Neural crest cell (in vitro differentiated cells): ENCODE results near the gene ZSCAN4. TPM values are rescaled to one million over a fixed set of nuclear protein-coding genes. Genes with fewer than 3 reads are reported as not detected.

Source experiments
- DNase-seq: peaks from one replicate; pipeline ENCODE4 v3.0.0; 2021; ENCODE audit warnings: low read depth, mixed read lengths, low spot score
- H3K27ac Mint-ChIP-seq: one replicate; pipeline ENCODE4 v1.8.0; 2021; ENCODE audit warnings: mild to moderate bottlenecking, mixed read lengths; ENCODE audit not compliant: unreplicated experiment
- H3K27me3 Mint-ChIP-seq: 2 replicates; pipeline ENCODE4 v1.8.0; 2021; ENCODE audit warnings: low read depth, mild to moderate bottlenecking, mixed read lengths
- H3K36me3 Mint-ChIP-seq: 2 replicates; pipeline ENCODE4 v1.8.0; 2021; ENCODE audit warnings: low read depth, mild to moderate bottlenecking, mixed read lengths
- H3K4me1 Mint-ChIP-seq: 2 replicates; pipeline ENCODE4 v1.8.0; 2021; ENCODE audit warnings: mixed read lengths
- H3K4me3 Mint-ChIP-seq: one replicate; pipeline ENCODE4 v1.8.0; 2021; ENCODE audit warnings: mild to moderate bottlenecking, mixed read lengths
- H3K9me3 Mint-ChIP-seq: 2 replicates; pipeline ENCODE4 v1.8.0; 2021; ENCODE audit warnings: mixed read lengths
- total RNA-seq: library from RNA; stranded (reverse); gene quantifications from 2 replicates; pipeline ENCODE4 v1.2.1, GENCODE V29; 2021
- TF ChIP-seq, protein P1 (sequence below): fragments of 200-600 bp; sonication (generic); conservative IDR thresholded peaks from 2 replicates; pipeline ENCODE4 v1.5.0; 2021; ENCODE audit warnings: antibody characterized with exemption, mild to moderate bottlenecking

Gene ZSCAN4
- total RNA-seq, 1 donor from 2014 or later, result not detected

DNA sequence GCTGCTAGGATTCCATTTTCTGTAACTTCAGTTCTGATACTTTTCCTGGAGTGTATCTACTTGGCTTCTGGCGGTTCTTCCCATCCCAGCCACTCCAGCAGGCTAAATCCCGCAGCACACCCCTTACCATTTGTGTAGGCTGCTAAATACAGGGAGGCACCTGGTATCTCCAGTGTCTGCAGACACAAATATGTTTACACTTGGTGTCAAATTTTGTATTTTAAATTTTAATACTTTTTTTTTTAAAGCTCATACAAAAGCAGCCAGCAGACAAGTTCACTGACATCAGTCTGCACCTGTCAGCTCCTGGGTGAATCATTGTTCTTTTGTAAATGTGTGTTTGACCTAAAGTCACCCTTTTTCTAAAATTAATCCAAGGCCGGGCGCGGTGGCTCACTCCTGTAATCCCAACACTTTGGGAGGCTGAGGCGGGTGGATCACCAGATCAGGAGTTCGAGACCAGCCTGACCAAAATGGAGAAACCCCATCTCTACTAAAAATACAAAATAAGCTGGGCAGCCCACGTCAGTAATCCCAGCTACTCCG is 3.4 kb upstream of the ZSCAN4 start:
- H3K36me3 Mint-ChIP-seq, result no peaks in the 10 kb centered on the region
- peaks cover 8% of the 10 kb centered on the region for H3K4me1 Mint-ChIP-seq
- TF ChIP-seq, protein P1, sequence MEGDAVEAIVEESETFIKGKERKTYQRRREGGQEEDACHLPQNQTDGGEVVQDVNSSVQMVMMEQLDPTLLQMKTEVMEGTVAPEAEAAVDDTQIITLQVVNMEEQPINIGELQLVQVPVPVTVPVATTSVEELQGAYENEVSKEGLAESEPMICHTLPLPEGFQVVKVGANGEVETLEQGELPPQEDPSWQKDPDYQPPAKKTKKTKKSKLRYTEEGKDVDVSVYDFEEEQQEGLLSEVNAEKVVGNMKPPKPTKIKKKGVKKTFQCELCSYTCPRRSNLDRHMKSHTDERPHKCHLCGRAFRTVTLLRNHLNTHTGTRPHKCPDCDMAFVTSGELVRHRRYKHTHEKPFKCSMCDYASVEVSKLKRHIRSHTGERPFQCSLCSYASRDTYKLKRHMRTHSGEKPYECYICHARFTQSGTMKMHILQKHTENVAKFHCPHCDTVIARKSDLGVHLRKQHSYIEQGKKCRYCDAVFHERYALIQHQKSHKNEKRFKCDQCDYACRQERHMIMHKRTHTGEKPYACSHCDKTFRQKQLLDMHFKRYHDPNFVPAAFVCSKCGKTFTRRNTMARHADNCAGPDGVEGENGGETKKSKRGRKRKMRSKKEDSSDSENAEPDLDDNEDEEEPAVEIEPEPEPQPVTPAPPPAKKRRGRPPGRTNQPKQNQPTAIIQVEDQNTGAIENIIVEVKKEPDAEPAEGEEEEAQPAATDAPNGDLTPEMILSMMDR, result no peak
- H3K27ac Mint-ChIP-seq, result no peak overlapping the region
- H3K27me3 Mint-ChIP-seq, result peaks cover 29% of the 10 kb centered on the region
- DNase-seq, result no peak
- H3K4me3 Mint-ChIP-seq, result peak overlapping the region; percentile 79
- H3K9me3 Mint-ChIP-seq, result no peaks in the 10 kb centered on the region

DNA sequence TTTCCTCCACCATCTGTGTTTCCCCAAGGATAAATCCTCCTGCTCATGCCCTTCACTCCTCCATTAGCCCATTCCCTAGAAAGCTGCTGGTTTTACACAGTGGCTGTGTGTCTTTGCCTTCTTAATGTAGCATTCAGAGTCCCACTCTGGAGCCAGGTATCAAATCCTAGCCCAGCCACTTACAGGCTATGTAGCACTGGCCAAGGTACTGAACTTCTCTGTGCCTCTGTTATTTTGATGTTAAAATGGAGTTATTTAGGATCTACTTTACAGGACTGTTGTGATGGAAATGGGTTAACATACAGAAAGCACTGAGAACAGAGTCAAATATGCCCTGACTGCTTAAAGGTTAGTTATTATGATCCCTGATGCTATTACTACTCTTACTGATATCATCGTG is 1.5 kb upstream of the ZSCAN4 start:
- TF ChIP-seq, protein P1, result no peak
- no peaks in the 10 kb centered on the region for H3K9me3 Mint-ChIP-seq
- H3K27ac Mint-ChIP-seq, result no peak overlapping the region
- H3K4me1 Mint-ChIP-seq, result peaks cover 8% of the 10 kb centered on the region
- H3K27me3 Mint-ChIP-seq, result peaks cover 34% of the 10 kb centered on the region
- DNase-seq, result no peak
- H3K36me3 Mint-ChIP-seq, result no peaks in the 10 kb centered on the region
- peak overlapping the region; percentile 17 for H3K4me3 Mint-ChIP-seq

DNA sequence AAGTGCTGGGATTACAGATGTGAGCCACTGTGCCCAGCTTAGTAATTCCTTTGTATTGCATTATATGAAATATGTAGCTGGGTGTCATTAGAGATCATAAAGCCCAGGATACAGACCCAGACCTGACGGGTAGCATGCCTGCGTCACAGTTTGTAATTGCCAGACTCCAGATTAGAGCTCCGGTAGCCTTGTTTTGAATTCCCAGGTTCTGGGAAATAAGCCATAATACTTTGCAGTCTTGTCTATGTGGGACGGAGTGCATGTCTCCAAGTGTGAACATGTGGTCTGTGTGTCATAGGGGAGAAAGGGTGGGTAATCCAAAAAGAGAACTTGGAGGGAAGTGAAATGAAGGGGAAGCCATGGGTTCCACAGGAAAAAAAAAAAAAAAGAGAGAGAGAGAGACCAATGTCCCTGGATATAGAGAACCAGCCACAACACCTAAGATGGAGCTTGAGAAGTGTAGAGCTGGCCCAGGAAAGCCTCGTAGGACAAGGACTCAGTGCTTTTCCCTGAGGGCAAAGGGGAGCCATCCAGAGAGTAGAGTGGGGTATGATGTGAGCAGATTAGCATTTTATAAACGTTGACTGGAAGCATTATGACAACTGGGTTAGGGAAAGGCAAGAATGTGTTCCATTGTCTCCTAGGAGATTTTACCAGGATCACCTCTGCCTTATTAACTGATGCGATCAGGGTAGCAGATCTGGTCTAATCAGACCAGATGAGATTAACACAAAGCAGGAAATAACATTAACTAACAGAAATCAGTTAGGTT is 2.6 kb downstream of the ZSCAN4 start:
- Mint-ChIP-seq H3K9me3 (no peaks in the 10 kb centered on the region), H3K4me1 (no peaks in the 10 kb centered on the region), H3K4me3 (no peak overlapping the region), H3K27ac (no peak overlapping the region), H3K36me3 (no peaks in the 10 kb centered on the region), H3K27me3 (peaks cover 52% of the 10 kb centered on the region)
- TF ChIP-seq, protein P1, result no peak
- no peak for DNase-seq

DNA sequence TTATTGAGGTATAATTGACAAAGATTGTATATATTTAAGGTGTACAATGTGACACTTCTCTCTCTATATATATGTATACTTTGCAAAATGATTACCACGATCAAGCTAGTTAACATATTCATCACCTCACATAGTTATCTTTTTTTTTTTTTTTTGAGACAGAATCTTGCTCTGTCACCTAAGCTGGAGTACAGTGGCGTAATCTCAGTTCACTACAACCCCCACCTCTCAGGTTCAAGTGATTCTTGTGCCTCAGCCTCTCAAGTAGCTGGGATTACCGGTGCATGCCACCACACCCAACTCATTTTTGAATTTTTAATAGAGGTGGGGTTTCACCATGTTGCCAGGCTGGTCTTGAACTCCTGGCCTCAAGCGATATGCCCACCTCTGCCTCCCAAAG is 3.7 kb downstream of the ZSCAN4 start:
- no peak for DNase-seq
- Mint-ChIP-seq H3K27me3 (peaks cover 57% of the 10 kb centered on the region), H3K9me3 (no peaks in the 10 kb centered on the region), H3K4me1 (no peaks in the 10 kb centered on the region), H3K4me3 (no peak overlapping the region), H3K27ac (no peak overlapping the region), H3K36me3 (no peaks in the 10 kb centered on the region)
- TF ChIP-seq, protein P1, result no peak

DNA sequence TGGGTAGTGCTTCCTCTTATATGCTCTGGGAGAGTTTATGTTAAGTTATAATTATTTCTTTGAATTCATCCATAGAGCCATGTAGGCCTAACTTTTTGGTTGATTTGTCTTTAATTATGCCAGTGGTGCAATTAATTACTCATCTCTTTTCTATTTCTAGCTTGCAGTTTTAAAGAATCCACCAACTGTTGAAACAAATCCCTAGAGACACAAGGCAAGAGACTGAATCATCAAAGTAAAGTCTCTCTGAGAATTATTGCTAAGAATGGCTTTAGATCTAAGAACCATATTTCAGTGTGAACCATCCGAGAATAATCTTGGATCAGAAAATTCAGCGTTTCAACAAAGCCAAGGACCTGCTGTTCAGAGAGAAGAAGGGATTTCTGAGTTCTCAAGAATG is 7.1 kb downstream of the ZSCAN4 start:
- Mint-ChIP-seq H3K9me3 (peaks cover 3% of the 10 kb centered on the region), H3K4me3 (no peak overlapping the region), H3K4me1 (no peaks in the 10 kb centered on the region), H3K27me3 (peaks cover 67% of the 10 kb centered on the region), H3K36me3 (no peaks in the 10 kb centered on the region), H3K27ac (no peak overlapping the region)
- DNase-seq, result no peak
- TF ChIP-seq, protein P1, result no peak
